Measurements from ENCODE around the gene CFD. TPM values are rescaled to one million over a fixed set of nuclear protein-coding genes. Genes with fewer than 3 reads are reported as not detected.
"Not testable (repeated sequence)": the region's sequence is repeated elsewhere in the genome, so short reads cannot be mapped to it uniquely, and the experiment has no call there.

CFD gene
- total RNA-seq, 1 donor from 2014 or later: 139 TPM

GRCh38 chr19:888581-889385 is 29.3 kb downstream of the CFD start:
- DNase-seq (ENCODE audit: low spot score): no peak

GRCh38 chr19:889662-890295 is 30.3 kb downstream of the CFD start:
- no peak for DNase-seq (ENCODE audit: low spot score)

- DNase-seq (ENCODE audit: low spot score): no peak
Observed at GRCh38 chr19:890831-891230, 31.4 kb downstream of the CFD start.

GRCh38 chr19:891421-892200 is 32.1 kb downstream of the CFD start:
- not testable (repeated sequence) for DNase-seq (ENCODE audit: low spot score)

GRCh38 chr19:892243-892893 is 32.9 kb downstream of the CFD start:
- no peak for DNase-seq (ENCODE audit: low spot score)

- peak; percentile 93 for DNase-seq (ENCODE audit: low spot score)
Observed at GRCh38 chr19:892894-893689, 33.6 kb downstream of the CFD start, which contains the start of the genes MED16 and RNU6-9. Gene MED16, minus strand, starts transcription at chr19:893187. Its CDS starts 2,056 bp downstream, at chr19:891131. Gene RNU6-9, plus strand, starts transcription at chr19:893484.

- no peak for DNase-seq (ENCODE audit: low spot score)
Observed at GRCh38 chr19:896434-896833, 37.0 kb downstream of the CFD start.

GRCh38 chr19:896999-897398 is 37.5 kb downstream of the CFD start:
- DNase-seq (ENCODE audit: low spot score): no peak

GRCh38 chr19:897442-898039 is 38.1 kb downstream of the CFD start:
- DNase-seq (ENCODE audit: low spot score): no peak

- no peak for DNase-seq (ENCODE audit: low spot score)
Observed at GRCh38 chr19:898663-899062, 39.2 kb downstream of the CFD start.

GRCh38 chr19:899336-900042 is 40.0 kb downstream of the CFD start:
- no peak for DNase-seq (ENCODE audit: low spot score)

- DNase-seq (ENCODE audit: low spot score): no peak
Observed at GRCh38 chr19:900043-900301, 40.5 kb downstream of the CFD start.

GRCh38 chr19:900302-901111 is 41.0 kb downstream of the CFD start:
- no peak for DNase-seq (ENCODE audit: low spot score)

- no peak for DNase-seq (ENCODE audit: low spot score)
Observed at GRCh38 chr19:901216-902092, 42.0 kb downstream of the CFD start.

GRCh38 chr19:902093-902370 is 42.6 kb downstream of the CFD start:
- DNase-seq (ENCODE audit: low spot score): no peak

GRCh38 chr19:902446-903226 is 43.2 kb downstream of the CFD start:
- no peak for DNase-seq (ENCODE audit: low spot score)

- DNase-seq (ENCODE audit: low spot score): no peak
Observed at GRCh38 chr19:903266-903797, 43.9 kb downstream of the CFD start.

- no peak for DNase-seq (ENCODE audit: low spot score)
Observed at GRCh38 chr19:904545-904944, 45.1 kb downstream of the CFD start.

Data from ureter (tissue), 1 donor.